H1 (cell line): ENCODE measurements around the gene RNF215. TPM values are rescaled to one million over a fixed set of nuclear protein-coding genes. Genes with fewer than 3 reads are reported as not detected.

Source experiments
- ATF2 ChIP-seq: IDR thresholded peaks from 2 replicates; pipeline ENCODE4 v1.6.1; 2012; ENCODE audit warnings: low read length, inconsistent platforms
- CBX5 ChIP-seq: fragments of 300-800, 300-1000 bp; sonication (generic); IDR thresholded peaks from 2 replicates; pipeline ENCODE4 v1.7.1; 2016; ENCODE audit warnings: antibody characterized with exemption, low read length, low read depth
- CHD7 ChIP-seq: fragments of 300-600 bp; sonication (generic); IDR thresholded peaks from 2 replicates; pipeline ENCODE4 v1.7.1; 2012; ENCODE audit warnings: low read length, moderate library complexity, mild to moderate bottlenecking, inconsistent platforms; ENCODE audit not compliant: insufficient replicate concordance
- PHF8 ChIP-seq: fragments of 200-600 bp; sonication (generic); conservative IDR thresholded peaks from 2 replicates; pipeline ENCODE4 v1.7.1; 2012; ENCODE audit warnings: low read depth, mild to moderate bottlenecking, inconsistent platforms, low read length, moderate library complexity
- RNF2 ChIP-seq: fragments of 200-900, 300-1000 bp; sonication (generic); IDR thresholded peaks from 2 replicates; pipeline ENCODE4 v1.7.1; 2016; ENCODE audit warnings: borderline replicate concordance, low read depth, mild to moderate bottlenecking, antibody characterized with exemption, low read length; ENCODE audit not compliant: poor library complexity, severe bottlenecking; ENCODE audit errors: missing control alignments
- SRF ChIP-seq: IDR thresholded peaks from 2 replicates; pipeline ENCODE4 v1.6.1; 2011; ENCODE audit warnings: mild to moderate bottlenecking, low read depth, low read length, moderate library complexity
- TCF12 ChIP-seq: IDR thresholded peaks from 2 replicates; pipeline ENCODE4 v1.6.1; 2011; ENCODE audit warnings: low read depth, mild to moderate bottlenecking, low read length
- polyA plus RNA-seq, 7 experiments: library from polyadenylated mRNA; depleted of rRNA in 3 of 7; stranded (reverse) in 5 of 7; unstranded in 2 of 7; fragments of >200 nt in 5 of 7; fragments of 200-250 nt in 2 of 7; gene quantifications; 1 replicate in 5 of 7; 2 replicates in 1 of 7; 4 replicates in 1 of 7; pipeline versions ENCODE4 v1.2.1 to v1.2.3, GENCODE V29; 2011 to 2013; ENCODE audit warnings: missing spikeins in 2 of 7, mixed read lengths in 2 of 7
- total RNA-seq: library from RNA; stranded (reverse); fragmentation: NEBNext Ultra II Directional; extraction: Animal tissue kit (Norgen Biotek cat#: 25700); gene quantifications from 2 replicates; pipeline ENCODE4 v1.2.1, GENCODE V29; 2021

Gene RNF215
- total and polyA plus RNA-seq, 2 of the 8 experiments (the other 6 are each of a cell fraction or from before 2014, with no cell fraction given) = 13.1 to 19.0 TPM

- TF ChIP-seq CHD7 (no peak), TCF12 (no peak), CBX5 (no peak), RNF2 (no peak), PHF8 (no peak), SRF (no peak), ATF2 (no peak)
Observed at GRCh38 chr22:30422481-30423300, 35.5 kb upstream of the RNF215 start (continued).
